ENCODE measurements around the gene PPARD.
"Not testable (repeated sequence)": the region's sequence is repeated elsewhere in the genome, so short reads cannot be mapped to it uniquely, and the experiment has no call there.

The PPARD gene

DNA sequence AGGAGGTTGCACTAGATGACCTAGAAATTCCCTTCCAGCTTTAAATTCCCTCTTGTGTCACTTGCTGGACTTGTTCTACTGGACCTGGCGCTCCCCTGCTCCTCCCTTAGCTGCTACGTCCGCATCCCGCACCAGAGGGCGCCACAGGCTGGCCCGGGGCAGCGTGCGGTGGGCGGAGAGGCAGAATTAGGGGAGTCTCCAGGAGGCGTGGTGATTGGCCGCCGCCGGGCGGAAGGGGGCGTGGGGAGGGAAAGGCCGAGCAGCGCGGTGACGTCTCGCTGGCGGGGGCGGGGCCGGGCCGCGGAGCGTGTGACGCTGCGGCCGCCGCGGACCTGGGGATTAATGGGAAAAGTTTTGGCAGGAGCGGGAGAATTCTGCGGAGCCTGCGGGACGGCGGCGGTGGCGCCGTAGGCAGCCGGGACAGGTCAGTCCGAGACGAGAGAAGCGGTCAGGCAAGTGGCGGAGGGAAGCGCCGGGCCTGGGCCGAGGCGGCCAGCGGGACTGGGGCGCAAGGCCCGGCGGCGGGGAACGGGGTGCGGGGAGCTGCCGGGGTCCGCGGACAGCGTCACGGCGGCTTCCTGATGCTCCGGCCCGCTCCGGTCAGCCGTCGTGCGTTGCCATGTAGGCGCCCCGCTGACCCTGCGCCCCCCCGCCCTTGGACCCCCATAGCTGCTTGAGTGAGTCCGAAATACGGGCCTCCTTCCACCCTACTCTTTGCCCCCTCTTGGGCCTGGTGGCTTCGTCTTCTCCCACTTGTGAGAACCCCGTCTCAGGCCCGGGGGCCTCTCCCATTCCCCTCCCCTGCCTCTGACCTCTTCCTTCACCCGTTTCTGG, at the start of gene PPARD:
Gene PPARD, plus strand, starts transcription at position 301 of the 834 bp plus-strand sequence. CDS start 68,530 bp downstream, outside the sequence.
- peak; percentile 97 for DNase-seq (ENCODE audit: low read depth in 1 of 2, low spot score in 1 of 2)

DNA sequence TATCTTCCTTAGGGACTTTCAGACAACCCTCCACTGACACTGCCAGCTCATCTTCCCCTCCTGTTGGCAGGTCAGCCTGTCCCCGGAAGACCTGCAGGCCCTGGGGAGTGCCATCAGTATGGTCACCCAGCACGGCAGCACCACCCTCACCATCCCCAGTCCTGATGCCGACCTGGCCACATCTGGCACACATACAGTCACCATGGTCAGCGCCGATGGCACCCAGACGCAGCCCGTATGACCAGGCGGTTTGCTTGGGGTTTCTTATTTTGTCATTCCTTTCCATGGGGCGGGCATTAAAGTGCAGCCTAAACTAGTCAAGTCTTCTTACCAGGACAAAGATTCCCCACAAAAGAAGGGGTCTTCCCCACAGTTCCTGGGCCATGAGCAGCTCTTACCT, 48.7 kb upstream of the PPARD start:
- no peak for DNase-seq (ENCODE audit: low read depth in 1 of 2, low spot score in 1 of 2)

DNA sequence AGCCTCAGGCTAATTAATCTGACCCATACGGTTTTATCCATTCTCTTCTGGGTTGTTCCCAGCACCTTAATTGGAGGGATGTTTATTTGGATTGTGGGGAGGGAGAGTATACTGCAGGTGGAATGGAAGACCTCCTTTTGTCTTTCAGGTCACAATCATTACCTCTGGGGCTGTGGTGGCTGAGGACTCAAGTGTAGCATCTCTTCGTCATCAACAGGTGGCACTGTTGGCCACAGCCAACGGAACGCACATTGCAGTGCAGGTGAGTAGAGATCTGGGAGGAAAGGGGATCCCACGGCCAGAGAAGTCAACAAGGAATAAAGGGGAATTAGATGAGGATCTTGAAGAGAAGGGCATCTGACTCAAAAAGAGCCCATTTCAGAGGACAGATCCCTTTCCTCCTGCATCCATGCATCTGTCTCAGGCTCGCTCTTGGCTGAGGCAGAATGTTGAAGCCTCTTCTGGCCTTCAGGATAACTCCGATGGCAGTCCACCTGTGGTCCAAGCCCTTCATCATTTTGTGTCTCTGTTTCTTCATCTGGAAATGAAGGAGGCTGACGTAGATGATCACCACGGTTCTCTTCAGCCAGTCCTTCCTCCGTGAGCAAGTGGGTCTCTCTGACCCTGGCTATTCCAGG, 47.9 kb upstream of the PPARD start:
- DNase-seq (ENCODE audit: low read depth in 1 of 2, low spot score in 1 of 2) = no peak

DNA sequence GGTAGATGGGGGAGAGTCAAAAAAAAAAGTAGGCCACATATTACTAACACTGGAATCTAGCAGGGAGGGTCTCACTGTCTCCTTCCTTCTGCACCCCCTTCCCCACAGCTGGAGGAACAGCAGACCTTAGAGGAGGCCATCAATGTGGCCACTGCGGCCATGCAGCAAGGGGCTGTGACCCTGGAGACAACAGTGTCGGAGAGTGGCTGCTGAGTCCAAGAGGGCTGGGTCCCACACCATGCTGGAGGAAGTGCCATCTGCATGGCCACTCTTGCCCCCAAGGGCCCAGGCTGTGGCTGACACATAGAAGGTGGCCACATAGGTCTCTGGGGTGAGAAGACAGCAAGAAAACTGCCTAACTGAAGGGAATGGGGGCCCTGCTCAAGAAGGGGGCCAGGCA, 47.3 kb upstream of the PPARD start:
- DNase-seq (ENCODE audit: low read depth in 1 of 2, low spot score in 1 of 2) = no peak

DNA sequence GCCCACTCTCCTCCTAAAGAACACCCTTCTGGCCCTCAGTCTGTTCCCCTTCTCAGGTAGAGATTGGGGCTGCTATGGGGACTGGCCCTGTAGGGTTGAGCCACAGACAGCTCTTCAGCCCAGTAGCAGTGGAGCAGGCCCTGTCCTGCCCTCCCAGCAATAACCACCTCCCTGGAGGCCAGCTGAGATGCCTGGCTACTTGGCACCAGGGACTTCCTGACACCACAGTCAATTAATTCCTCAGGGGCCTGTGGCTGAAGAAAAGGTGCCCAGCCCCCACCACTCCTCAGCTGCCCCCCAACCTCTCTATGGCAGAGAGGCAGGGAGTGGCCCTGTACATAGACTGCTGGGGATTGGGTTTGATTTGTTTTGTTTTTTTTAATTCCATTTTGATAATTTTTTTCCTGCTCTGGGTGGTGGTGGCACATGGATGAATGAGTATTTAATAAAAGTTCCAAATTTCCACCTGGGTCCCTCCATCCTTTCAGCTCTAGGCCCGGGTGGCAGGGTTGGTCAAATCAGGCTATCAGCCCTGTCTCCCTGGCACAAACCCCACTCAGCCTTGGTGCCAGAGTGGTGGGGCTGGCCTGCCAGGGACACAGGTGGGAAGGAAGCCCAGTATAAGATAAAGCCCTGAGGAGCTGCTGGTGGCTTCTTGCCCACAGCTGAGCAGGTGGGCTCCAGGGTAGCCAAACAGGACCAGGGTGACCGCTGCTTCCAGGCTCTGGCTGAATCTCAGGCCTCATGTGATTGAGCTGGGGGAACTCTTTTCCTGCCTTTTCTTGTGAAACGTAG, 46.6 kb upstream of the PPARD start:
- DNase-seq (ENCODE audit: low read depth in 1 of 2, low spot score in 1 of 2) = no peak

DNA sequence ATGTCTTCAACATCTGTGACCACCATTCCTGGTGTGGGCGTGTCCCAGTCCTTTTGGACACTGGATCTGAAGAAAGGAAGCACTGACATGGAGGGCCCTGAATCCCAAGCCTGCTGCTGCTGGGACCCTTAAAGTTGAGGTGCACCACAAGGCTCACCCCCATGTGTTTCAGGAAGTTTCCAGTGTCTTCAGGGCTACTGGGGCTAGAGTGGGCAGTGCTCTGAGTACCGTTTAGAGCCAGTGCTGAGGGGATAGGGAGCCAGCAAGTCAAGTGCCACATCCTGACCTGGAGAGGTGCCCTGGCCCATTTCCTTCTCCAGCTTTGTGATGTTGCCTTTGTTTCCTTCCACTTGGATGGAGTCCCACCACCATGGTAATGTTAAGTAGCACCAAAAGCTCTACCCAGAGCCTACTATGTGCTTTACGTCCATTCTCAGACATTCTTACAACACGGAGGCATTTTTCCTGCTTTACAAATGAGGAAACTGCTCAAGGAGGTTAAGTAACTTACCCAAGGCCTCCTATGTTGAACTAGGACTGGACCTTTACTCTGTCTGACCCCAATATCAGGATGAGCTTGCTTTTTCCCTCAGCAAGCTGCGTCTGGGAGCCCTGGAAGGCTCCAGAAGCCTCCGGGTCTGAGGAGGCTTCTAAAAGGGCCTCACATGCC, 45.3 kb upstream of the PPARD start:
- no peak for DNase-seq (ENCODE audit: low read depth in 1 of 2, low spot score in 1 of 2)

DNA sequence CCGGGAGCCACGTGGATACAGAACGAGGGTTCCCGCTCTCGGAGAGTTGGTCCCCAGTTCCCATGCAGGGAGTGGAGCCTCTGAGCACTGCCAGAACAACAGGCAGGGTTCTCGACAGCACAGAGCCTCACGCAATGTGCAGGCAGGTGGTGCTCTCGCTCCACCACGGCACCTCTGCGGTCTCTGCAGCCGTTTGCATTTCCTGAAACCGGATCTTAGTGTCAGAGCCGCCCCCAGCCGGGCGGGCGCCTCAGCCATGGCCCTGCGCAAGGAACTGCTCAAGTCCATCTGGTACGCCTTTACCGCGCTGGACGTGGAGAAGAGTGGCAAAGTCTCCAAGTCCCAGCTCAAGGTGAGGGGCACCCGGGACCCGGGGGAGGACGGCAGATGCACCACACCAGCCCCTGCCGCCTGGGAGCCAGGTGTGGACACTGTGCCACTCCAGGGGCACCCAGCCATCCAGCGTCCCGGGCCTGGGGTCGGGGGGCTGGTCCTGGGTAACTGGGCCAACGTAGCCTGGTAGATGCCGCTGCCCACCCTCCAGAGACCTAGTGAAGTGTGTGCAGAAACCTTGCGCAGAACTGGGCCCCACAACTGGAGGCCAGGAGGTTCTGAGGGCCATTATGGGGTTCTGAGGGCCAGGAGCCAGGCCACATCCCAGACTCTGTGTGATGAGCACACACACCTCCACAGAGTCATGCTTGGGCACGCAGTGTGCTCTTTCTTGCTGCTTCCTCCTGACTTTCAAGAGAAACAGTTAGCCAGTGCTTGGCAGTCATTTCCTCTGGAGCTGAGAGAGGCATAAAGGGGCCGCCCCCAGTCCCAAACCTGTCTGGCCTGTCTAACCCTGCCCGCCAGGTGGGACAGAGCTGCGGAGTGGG, 44.5 kb upstream of the PPARD start, which contains the start of gene DEF6:
Gene DEF6, plus strand, starts transcription at position 218 of the 881 bp plus-strand sequence. Its CDS starts 39 bp downstream, at position 257.
- peak; percentile 76 to 81 for DNase-seq (ENCODE audit: low read depth in 1 of 2, low spot score in 1 of 2)

DNA sequence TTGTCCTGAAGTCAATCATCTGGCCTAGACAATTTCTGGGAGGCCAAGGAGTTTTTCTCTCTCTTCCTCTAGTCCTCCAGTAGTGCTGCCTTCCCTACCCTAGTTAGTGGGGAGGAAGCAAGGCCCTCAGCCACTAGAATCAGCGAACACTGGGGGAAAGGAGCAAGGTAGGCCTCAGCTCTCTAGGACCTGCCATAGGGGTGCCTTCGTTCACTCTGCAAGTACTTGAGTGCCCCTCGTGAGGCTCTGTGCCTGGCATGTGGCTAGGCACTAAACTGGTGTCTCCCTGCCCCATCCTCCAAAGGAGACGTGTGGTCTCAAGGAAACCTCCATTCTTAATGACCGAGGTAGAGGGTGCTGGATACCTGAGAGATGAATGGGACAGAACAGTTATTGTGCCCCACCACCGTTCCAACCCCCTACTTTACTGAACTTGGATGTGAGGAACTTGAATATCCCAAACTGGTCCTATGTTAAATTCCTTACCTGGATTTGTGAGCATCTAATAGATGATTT, 43.7 kb upstream of the PPARD start:
- no peak for DNase-seq (ENCODE audit: low read depth in 1 of 2, low spot score in 1 of 2)

DNA sequence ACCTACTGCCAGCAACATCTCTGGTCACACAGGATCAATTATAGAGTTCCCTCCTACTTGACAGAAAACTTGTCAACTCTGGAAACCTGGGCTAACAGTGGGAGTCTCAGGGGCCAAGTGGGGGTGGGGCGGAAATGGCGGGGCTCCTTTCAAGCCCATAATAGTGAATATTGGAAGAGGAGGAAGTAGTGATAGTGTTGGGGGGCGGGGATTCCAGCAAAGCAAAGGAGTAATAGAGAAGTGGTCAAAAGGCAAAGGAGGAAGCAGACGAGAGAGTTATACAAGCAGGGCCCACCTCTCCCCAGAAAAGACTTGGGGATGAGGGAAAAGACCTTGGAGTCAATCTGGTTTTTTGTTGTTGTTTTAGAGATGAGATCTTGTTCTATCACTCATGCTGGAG, 42.7 kb upstream of the PPARD start:
- DNase-seq (ENCODE audit: low read depth in 1 of 2, low spot score in 1 of 2) = no peak

DNA sequence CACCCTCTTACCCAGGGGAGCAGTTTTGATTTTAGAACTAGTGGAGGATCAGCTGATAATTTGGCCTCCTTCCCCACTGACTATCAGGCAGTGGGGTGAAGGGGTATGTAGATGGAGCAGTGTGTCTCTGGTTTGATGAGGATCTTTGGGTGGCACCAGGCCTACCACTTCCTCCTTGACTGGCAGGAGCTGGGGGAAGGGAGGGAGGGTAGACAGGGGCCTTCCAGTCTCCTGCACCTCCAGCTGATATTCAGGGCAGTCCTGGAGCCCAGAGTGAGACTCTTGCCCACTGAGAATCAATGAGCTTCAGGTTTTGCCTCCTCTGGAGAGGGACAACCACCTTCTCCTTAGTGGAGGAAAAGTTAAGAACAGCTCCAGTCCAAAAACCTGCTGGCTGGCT, 41.5 kb upstream of the PPARD start:
- peak in 1 of 2 donors; percentile 33 for DNase-seq (ENCODE audit: low read depth in 1 of 2, low spot score in 1 of 2)

DNA sequence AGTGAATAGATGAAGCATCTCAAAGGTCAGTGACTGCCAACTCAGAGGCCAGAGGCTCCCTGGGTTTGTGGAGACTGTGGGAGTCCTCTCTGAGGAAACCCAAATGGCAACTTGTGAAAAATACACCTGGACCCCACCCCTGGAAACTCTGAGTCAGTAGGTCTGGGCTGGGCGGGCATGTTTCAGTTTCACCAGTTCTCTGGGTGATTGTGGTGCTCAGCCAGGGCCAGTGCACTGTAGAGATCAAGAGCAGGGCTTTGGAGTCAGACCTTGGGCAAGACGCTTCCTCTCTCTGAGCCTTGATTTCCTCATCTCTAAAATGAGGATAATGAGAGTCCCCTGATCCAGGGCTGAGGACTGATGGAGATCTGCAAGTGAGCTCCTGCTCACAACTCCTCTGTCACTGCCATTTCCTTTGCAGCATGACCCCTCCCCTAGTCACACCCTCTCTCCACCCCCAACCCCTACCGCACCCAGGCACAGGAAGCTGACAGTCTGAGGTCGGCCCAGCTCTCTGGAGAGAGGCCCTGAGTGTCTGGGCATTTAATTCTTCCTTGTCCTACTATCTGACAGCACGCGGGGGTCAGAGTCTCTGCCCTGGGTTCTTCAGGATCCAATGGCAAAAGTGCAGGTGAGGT, 39.6 kb upstream of the PPARD start:
- peak; percentile 75 to 76 for DNase-seq (ENCODE audit: low read depth in 1 of 2, low spot score in 1 of 2)

DNA sequence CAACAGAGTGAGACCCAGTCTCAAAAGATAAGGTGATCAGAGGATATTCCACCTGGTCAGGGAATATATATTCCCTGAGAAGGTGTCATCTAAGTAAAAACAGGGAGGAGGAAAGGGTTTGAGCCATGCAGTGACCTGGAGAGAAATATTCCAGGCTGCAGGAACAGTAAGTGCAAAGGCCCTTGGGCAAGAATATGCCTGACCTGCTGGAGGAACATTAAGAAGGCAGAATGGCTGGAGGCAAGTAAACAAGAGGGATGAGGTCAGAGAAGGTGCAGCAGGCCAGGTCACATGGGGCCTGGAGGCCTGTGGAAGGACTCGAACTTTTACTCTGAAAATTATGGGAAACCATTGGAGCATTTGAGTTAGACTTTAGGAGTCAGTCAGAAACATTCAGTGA, 38.1 kb upstream of the PPARD start:
- DNase-seq (ENCODE audit: low read depth in 1 of 2, low spot score in 1 of 2) = no peak

DNA sequence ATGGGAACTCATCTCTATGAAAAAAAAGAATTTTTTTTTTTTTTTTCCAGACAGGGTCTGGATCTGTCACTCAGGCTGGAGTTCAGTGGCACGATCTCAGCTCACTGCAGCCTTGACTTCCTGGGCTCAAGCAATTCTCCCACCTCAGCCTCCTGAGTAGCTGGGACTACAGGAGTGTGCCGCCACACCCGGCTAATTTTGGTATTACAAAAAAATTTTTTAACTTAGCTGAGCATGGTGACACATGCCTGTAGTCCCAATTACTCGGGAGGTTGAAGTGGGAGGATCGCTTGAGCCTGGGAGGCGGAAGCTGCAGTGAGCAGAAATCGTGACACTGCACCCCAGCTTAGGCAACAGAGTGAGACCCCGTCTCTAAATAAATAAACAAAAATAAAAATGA, 37.2 kb upstream of the PPARD start:
- no peak for DNase-seq (ENCODE audit: low read depth in 1 of 2, low spot score in 1 of 2)

DNA sequence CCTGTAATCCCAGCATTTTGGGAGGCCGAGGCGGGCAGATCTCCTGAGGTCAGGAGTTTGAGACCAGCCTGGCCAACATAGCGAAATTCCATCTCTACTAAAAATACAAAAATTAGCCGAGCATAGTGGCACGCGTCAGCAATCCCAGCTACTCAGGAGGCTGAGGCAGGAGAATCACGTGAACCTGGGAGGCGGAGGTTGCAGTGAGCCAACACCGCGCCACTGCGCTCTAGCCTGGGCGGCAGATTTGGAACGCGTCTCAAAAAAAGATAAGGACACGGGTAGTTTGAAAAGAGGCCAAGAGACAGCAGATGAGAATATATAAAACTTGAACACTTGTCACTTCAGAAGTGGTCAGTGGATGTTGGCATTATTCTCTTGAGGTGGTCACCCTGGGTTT, 35.2 kb upstream of the PPARD start:
- not testable (repeated sequence) for DNase-seq (ENCODE audit: low read depth in 1 of 2, low spot score in 1 of 2)

DNA sequence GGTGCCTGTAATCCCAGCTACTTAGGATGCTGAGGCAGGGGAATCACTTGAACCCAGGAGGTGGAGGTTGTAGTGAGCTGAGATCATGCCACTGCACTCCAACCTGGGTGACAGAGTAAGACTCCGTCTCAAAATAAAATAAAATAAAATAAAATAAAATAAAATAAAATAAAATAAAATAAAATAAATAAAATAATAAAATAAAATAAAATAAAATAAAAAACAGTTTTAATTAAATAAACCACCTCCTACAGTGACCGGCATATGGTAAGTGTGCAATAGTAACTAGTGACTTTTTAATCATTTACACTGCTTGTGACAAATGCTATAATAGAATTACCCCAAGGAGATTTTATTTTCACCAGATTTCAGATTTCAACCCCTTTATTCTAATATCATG, 33.8 kb upstream of the PPARD start:
- not testable (repeated sequence) for DNase-seq (ENCODE audit: low read depth in 1 of 2, low spot score in 1 of 2)

DNA sequence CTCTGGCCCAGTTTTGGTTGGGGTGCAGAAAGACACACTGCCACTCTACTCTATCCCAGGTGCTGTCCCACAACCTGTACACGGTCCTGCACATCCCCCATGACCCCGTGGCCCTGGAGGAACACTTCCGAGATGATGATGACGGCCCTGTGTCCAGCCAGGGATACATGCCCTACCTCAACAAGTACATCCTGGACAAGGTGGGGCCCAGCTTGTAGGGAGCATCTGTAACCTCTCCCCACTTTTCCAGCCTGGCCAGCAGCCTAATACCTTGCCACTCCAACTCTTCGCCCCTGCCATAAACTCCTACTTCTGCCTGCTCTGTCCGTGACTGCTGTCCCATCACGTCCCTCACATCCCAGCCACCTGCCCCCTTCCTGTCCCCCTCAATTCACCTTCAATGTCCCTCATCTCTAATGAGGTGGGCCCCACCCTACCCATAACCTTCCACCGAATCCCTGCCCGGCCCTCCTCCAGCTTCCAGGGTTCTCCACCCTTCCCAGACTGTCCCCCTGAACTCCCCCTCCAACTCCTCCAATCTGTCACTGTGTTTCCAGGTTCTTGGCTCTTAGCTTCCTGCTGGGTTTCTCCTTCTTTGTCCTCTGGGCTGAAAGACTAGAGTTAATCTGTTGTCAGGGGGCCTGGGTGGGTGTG, 32.6 kb upstream of the PPARD start:
- DNase-seq (ENCODE audit: low read depth in 1 of 2, low spot score in 1 of 2) = no peak

DNA sequence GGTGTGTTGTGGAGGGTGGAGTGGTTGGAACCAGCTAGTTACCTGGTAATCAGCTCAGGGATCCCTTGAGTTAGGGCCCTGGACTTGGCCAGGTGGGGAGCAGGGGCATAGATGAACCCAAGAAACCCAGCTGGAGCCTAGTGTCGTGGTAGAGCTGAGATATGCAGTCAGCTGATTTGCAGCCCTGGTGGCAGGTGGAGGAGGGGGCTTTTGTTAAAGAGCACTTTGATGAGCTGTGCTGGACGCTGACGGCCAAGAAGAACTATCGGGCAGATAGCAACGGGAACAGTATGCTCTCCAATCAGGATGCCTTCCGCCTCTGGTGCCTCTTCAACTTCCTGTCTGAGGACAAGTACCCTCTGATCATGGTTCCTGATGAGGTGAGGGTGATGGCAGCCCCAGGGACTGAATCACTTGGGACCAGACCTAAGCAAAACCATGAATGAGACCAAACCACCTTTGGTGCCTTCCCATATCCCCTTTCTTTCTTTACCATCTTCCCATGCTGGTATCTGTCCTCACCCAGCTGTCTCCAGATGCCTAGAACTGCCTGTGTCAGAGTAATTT, 32.0 kb upstream of the PPARD start:
- no peak for DNase-seq (ENCODE audit: low read depth in 1 of 2, low spot score in 1 of 2)

DNA sequence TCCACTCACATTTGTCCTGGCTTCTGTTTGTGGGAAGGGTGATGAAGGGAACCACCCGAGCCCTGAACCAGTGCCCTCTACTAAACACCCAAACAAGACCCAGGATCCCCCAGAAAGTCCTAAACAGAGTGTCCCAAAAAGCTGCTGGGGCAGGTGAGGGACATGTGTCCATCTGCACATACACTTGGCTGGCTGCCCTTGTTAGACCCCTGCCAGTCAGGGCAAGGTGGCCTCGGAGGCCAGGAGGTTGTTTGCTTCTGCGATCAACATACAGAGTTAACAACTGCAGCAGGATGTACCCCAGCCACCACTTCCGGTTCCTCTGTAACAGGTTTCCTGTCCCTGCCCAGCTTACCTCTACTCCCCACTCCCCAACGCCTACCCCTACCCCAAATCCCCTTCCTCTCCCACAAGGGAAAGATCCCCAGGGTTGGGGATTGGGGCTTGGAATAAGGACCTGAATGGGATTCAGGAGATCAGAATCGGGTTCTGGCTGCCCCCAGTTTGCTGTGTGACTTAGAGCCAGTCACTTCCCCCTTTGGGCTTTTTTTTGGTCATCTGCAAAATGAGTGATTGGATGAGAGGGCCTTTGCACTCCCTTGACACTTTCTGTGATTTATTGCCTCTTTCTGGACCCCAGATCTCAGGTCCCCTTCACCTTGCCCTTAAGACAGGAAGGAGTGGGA, 30.8 kb upstream of the PPARD start:
- peak in 1 of 2 donors; percentile 45 for DNase-seq (ENCODE audit: low read depth in 1 of 2, low spot score in 1 of 2)

Data from activated T-helper 1 cell treated with anti-CD3 and anti-CD28 coated beads, Interleukin-2, amount 50 U/mL, for 16 hours (primary cell).